ENCODE results near the gene UGT1A10.

DNA sequence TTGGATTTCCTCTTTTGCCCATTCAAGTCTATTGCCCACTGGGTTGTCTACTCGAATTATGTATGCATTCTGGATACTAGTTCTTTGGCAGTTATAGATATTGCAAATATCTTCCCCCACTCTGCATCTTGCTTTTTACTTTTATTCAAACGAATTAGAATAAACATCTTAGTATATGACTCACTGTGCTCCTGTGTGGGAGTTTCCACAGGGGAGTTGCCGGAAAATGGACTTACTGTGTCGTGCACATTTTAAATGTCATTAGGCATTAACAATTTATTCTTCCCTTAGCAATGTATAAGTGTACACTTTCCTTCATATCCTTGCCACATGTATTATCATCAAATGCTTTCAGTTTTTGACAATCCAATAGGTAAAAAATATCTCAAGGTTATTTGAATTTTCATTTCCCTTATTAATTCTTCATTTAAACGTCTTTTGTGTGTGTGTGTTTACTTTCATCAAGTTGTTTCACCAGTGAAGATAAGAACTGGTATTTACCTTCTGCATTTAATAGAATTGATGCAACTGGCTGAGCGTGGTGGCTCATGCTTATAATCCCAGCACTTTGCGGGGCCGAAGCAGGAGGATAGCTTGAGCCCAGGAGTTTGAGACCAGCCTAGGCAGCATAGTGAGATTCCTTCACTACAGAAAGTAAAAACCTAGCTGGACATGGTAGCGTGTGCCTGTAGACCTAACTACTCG is 71.8 kb downstream of the UGT1A10 start:
- TF ChIP-seq, protein P1, sequence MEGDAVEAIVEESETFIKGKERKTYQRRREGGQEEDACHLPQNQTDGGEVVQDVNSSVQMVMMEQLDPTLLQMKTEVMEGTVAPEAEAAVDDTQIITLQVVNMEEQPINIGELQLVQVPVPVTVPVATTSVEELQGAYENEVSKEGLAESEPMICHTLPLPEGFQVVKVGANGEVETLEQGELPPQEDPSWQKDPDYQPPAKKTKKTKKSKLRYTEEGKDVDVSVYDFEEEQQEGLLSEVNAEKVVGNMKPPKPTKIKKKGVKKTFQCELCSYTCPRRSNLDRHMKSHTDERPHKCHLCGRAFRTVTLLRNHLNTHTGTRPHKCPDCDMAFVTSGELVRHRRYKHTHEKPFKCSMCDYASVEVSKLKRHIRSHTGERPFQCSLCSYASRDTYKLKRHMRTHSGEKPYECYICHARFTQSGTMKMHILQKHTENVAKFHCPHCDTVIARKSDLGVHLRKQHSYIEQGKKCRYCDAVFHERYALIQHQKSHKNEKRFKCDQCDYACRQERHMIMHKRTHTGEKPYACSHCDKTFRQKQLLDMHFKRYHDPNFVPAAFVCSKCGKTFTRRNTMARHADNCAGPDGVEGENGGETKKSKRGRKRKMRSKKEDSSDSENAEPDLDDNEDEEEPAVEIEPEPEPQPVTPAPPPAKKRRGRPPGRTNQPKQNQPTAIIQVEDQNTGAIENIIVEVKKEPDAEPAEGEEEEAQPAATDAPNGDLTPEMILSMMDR (conservative IDR thresholded peaks at IDR 0.05 in 1 of 2, IDR thresholded peaks at IDR 0.05 in 1 of 2; ENCODE audit: extremely low read depth in 1 of 2, insufficient read depth in 1 of 2, low read depth in 1 of 2, low read length in 2 of 2) = no peak
- TF ChIP-seq EZH2 (IDR thresholded peaks at IDR 0.05; ENCODE audit: borderline replicate concordance, low read length) = no peak

All from mammary epithelial cell (primary cell).